ENCODE results near the gene PARD3.

The PARD3 gene

DNA sequence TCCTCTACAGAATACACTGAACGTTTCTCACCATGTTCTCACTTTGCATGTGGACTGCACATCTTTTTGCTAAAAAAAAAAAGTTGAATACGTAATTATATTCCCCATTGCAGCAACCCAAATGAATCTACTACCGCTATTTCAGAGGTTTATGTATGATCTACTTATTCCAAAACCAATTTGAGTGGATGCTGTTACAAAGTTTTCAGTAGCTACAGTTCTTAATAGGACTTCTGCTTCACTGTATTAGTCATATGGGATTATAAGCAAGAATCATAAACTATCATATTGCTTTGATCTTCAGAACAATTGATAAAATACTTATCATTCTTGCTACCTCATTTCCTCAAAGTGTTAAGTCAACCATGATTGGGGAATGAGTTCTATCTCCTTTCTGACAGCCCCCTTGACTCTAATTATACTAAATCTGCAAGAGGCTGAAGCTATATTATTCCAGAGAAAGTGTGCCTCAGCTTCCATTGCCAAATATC lies 257.0 kb downstream of the PARD3 start:
- no peak for DNase-seq

DNA sequence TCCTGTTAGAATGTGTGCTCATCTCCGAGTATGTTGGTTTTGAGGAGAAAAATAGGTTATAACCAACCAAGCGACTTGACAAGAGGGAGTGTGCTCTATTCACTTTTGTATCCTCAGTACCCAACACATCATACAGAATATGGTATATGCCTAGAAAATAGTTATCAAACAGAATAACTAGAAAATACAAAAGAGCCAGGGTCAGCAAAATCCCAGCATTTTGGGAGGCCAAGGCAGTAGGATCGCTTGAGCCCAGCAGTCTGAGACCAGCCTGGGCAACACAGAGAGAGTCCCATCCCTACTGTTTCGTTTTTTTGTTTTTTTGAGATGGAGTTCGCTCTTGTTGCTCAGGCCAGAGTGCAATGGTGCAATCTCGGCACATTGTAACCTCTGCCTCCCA lies 257.9 kb downstream of the PARD3 start:
- DNase-seq, result no peak

DNA sequence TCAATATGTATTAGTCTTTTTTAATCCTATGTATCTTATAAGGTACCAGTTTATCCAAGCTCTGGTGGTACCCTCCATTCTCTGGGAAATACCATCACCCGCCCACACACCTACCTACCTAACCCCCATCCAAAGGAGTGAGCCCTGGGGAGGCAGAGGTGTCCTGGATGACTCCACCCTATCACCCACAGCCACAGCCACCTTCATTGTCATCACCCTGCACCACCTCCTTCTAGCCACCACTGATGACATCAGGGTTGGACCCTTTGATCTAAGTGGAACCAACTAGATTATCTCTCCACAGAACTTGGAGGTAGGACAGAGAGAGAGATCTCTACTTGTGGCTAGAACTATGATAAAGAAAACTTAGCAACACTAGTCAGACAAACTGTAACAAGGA lies 259.4 kb downstream of the PARD3 start:
- no peak for DNase-seq

DNA sequence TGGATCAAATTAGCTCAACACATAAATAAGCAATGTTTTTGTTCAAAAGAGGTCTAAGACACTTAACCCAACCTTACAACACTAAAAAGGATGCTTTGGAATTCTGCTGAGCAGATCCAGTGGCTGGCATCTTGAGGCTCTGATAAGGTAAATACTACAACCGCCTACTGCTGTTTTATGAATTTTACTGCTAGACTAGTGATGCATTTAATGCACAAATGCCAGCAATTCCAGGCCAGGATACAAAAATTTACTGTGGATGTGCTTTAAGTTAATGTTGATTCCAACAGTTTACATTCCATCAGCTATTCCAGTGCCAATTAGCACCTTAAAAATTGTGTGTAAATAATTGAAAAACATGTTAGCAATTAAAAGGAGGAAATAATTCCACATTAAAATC lies 261.3 kb downstream of the PARD3 start:
- no peak for DNase-seq

DNA sequence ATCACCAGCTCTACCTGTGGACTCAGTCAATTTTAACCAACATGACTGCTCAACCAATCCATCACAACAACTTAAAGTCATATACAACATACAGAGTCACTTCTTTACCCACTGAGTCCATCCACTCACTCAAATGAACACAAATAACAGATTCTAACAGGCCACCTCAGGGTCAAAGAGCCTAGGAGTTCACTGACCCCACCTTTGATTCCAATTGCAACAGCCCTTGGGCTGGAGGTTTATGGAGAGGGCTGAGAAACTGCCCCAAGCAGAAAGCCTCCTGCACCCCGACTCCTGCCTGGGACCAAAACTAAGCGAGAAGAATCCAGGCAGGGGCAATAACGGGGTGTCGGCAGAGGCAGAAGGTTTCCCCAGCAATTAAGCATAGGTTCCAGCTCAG lies 263.8 kb downstream of the PARD3 start:
- no peak for DNase-seq

DNA sequence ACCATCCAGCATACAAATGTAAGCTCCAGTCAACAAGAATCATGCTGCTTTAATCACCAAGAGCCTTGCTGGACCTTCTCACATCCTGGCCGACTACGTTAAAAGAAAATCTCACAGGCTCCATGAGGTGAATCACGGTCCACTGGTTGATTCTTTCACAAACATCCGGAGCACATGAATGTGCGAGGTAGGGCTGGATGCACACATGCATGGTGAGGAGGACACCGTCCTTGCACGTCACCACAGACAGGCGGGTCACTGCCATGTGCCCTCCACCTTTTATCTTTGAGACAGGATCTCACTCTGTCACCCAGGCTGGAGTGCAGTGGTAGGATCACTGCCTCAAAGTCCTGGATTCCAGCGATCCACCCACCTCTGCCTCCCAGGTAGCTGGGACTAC lies 265.1 kb downstream of the PARD3 start:
- no peak for DNase-seq

DNA sequence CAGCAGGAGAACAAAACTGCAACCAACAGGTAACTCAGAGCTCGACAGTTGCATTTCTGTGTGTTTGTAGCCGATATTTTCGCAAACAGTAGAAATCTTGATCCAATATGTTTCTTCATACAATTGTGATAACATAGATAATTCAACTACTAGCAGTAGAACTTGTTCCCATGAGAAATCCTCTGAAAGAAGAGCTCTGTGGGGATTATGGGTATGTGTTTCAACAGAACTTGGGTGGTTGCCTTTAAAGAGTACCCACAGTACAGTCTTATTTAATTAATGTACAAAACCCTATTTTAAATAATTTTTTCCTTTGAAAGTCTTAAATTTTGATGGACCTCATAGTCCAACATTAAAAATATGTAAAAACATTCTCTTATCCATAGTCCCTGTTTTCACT lies 266.1 kb downstream of the PARD3 start:
- no peak for DNase-seq

DNA sequence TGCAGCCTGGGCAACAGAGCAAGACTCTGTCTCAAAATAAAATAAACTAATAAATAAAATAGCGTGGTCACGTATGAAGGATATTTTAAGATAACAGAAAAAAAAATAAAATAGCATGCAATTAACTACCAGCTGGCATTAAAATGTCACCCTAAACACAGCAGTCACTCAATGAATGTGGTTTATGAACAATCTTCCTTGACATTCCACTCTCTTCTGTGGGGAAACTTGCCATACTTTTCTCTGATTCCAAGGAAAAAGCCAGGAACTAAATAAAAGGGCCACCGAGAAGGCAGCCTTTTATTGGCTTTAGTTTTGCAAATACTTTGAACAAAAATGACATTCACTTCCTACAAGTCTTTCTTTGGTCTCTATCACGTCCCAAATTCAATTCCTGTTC lies 266.6 kb downstream of the PARD3 start:
- DNase-seq, result no peak

DNA sequence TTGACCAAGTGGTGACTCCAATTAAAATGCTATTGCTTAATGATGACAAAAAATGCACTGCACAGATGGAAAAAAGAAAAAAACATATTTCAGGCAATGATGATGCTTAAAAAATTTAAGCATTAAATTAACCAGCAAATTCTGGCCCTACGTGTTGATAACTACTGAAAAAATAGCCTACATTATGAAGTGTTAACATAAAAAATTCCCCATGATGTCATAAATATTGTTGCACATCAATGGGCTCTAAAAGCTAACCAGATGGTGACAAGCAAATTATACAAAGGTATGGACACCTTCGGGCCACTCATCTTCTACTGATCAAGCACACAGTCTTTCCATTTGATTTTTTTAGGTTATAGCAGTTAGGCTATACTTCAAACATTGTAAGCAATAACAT lies 267.4 kb downstream of the PARD3 start:
- no peak for DNase-seq

DNA sequence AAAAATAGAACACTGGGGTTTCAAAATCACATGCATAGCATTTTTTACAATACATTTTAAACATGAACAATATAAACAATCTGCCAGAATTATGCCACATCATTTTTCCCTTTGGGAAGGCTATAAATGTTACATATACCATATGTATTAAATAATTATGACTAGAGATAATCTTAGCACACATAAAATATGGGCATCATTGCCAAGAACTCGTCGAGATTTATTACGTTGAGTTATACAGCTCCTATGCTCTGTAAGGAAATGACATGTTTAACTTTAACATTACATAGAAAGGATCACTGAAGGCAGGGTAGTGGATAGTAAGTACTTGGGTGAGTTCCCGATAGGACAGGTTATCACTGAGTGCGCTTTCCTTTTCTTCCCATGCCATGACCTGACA lies 267.8 kb downstream of the PARD3 start:
- DNase-seq, result no peak

DNA sequence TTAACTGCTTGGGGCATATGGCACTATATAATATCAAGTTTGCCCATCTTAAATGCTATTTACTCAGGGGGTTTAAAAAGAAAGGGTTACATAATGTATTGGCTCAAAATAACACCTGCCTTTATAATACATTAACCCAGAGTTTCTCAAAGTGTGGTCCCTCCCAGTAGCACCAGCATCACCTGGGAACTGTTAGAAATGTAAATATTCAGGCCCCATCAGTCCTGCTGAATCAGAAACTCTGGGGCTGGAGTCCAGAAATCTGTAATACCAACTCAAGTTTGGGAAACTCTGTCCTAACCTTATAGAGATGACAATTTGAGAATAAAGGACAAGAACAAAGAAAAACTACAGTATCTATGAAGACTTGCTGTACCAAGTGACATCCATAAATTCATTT lies 270.7 kb downstream of the PARD3 start:
- no peak for DNase-seq

DNA sequence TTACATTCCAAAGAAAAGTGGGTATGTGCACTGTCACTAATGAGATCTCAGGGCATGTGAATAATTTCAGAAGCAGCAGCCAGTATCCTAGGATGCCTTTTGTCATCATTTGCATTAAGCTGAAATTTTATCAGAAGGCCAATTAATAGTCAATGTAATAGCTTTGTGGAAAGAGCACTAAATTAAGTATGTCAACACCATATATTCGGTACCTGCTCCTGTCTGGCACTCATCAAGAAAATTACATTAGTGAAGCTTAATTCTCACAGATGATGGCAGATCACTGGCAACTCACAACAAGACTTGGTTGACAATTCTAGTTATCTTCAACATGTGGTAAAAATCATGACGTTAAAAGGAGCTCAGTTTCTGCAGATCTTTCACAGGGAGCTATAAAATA lies 271.4 kb downstream of the PARD3 start:
- DNase-seq, result no peak

DNA sequence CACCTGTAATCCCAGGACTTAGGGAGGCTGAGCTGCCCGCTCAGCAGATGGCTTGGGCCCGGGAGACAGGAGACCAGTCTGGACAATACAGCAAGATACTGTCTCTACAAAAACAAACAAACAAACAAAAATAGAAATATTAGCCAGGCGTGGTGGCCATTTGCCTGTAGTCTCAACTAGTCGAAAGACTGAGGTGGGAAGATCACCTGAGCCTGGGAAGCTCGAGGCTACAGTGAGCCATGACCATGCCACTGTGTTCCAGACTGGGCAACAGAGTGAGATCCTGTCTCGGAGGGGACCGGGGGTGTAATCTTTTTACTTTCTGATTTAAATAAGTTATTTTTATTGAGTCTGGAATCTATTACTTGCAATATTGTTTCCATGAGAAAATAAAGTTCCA lies 274.6 kb downstream of the PARD3 start:
- DNase-seq, result no peak

DNA sequence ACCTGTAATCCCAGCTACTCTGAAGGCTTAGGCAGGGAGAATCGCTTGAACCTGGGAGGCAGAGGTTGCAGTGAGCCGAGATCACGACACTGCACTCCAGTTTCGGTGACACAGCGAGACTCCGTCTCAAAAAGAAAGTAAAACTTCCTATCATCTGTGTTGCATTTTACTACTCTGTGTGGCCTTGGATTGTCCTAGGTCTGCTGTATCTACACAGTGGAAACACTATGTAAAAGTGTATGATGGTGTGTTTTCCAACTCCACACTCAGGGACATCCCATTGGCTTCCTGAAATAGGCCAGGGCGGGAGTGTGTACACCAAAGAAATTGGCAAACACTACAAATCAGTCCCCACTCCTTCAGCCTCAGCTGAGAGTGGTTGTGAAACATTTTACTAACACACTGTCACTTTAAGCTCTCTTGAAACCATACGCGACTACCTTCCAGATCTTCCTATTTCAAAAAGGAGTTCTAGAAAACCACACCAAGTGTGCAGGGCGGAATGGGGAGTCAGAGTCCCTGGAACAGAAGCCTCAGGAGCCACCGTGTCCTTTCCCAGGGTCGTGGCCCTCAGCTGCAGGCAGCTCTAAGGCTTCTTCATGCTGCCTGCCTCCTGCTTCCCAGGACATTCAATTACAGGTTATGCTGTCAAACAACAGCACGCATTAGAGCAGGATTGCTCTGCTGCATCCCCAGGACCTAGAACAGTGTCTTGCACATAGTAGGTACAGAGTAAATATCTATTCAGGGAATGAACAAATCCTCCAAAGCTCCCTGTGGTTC lies 275.4 kb downstream of the PARD3 start:
- DNase-seq, result no peak

DNA sequence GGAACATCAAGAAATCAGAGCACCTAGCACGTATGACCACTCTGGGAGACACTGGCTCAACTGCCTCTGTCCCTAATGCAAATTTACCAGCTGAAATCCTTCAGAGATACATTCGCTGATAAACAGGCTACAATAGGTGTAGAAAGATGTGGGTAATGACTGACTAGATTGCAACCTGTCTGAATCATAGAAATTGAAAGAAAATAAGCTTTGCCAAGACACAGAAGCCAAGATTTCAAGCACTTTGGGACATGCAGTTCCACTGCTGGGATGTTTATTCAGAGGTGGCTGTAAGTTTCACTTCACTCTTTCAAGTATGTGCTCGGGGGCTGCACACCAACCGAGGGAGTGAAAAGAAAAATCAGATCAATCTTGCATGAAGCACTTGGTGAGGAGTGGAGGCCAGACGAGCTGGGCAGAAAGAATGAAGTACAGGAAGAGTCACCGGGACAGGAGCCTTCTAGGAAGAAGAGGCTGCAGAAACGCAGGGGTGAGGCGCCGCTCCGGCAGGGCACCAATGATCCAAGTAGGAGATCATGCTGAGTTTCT lies 276.7 kb downstream of the PARD3 start:
- no peak for DNase-seq

DNA sequence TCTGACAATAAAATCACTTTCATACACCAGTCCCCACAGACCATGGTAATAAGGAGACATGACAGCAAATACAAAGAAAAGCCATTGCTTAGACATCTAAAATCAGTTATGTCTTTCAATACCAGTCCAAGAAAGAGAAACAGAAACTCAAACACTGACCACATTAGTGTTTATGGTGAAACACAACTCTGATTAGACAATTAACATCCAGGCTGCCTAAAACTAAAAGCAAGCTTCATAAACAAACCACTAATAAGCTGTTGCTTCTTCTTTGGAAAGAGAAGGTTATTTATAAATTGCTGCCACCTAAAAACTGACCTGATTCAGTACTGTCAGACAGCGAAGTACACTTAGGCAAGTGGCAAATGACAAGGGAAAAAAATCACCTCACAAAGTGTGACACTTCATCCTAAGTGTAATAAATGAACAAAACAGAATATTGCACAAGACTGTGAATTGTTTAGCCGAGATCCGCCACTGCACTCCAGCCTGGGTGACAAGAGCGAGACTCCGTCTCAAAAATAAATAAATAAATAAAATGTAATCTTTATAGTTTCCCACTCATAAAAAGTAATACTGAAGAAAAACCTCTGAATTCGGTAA lies 277.4 kb downstream of the PARD3 start:
- no peak for DNase-seq

DNA sequence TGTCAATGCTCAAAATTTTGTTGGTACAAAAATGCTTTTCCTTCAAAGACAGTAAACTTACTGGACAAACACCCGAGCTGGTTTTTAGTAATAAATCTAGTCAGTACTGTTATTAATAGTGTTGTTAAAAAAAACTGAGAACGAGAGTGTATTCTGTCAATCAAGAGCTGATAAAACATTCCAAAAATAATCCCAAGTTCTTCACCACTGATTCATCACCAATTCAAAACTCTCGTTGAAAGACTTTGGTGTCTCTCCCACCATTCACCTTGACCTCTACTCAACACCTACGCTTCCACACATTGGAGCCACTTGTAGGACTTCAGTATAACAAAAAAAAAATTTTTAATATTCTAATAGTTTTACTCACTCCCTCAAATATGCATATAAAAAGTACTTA lies 279.2 kb downstream of the PARD3 start:
- no peak for DNase-seq

DNA sequence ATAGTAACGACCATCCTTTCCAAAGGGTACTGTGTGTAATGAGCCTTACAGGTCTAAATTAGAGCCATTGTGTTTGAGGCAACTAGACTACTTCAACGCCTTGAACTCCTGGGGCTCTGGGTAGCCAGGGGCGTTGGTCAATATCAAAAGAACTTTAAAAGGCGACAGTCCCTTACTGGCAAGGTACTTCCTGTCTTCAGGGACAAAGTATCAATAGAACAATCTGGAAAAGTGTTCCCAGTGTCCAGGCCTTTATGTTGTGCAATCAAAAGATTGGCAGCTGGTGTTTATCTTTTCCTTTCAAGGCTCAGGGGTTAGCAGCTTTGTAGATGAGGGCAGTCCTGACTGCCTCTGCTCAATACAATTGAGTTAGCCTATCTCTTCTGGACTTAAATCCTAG lies 284.3 kb downstream of the PARD3 start:
- DNase-seq, result no peak

DNA sequence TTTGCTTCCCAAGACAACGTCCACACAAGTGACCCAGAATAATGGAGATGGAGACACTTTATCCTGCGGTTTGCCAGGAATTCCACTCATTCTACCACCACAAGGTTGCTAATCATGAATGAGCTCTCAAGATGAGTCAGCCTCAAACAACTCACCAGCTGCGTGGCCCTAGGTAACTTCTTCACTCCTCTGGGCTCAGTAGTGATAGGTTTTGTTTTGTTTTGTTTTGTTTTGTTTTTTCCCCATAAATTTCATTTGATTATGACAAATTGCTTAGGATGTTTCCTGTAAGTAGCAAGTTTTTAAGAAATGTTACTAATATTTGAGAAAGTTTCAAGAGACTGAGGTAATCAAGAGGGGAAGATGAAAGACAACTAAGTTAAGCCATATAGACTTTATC lies 286.8 kb downstream of the PARD3 start:
- no peak for DNase-seq

DNA sequence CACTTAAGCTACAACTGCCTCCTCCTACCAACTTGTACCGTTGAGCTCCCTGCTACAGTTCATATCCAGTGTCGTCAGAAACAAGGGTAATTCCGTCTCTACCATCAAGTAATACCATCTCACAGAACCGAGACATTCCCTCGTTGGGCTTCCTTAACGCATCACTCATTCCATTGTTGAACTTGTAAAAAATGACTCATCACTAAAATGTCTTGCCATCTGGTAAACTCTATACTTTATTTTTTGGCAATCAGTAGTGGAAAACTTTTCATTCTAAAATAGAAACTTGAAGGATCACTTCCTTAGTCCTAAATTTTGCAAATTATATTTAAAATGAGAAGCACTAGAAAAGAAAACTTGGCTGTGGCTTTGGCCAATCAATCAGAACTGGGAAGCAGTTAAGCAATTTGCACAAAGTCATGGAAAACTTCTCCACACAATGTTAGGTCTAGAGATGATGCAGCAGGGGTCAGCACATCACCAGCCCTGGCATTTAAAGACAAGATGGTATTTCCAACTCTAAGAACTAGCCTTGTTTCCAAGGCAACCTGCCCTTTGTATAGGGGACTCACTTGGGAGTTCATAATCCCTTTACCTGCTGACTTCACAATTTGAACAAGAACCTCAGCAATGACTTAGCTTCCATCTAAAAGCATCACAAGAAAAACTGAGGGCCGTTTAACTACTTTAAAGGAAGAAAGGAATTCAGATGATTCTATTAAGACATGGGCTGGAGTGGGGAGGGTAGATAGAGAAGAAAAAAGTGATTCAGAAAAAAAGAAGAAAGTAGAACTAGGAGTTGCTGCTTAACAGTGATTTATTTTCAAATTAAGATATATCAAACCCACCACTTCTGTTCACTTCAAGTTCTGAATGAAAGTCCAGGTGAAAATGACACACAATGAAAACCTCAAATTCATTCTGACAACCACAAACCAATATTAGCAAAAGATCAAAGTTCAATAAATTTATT lies 288.1 kb downstream of the PARD3 start:
- DNase-seq, result no peak

DNA sequence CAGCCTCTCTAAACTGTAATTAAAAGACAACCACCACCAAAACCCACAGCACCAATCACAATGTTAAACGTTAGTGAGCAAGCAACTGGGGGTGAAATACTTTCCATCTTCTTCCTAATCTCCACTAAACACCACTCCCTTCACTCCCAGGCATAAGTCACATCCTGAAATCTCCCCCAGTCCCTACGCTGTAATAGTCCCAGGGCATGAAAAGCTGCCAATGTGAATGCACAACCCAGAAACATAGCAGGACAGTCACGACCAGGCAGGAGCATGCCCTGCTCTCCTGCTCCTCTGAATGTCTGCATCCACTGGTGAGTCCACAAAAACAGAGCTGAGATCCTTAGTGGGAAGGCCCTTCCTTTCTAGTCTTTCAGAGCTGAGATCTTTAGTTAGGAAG lies 288.9 kb downstream of the PARD3 start:
- DNase-seq, result no peak

DNA sequence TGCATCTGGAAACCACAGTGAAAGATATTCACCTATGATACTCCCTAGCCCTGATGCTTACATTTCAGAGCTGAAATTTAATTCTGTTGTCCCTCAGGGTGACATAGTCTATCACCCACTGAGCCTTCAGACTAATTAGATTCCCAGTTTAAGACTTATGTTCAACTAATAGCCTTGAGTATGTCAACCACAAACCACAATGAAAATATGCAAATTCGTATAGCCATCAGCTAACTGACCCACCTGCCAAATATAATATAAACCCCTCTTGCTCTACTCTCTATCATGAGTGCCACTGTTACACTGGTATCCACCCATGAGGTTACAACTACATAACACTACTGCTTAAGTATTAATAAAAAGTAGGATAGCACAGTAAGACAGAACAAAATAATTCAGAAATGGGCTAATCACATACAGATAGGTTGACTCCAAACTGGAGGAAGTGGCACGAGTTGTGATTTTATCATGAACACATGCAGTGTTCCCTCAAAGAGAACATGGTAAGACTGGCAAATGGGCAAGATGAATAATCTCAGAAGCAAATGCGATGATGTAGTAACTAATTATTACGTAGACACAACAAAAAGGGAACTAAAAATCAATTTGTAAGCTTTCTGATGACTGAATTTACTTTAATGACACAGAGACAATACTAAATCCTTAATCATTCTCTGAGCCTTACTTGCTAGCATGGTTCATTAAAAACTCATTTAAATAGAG lies 290.6 kb downstream of the PARD3 start:
- no peak for DNase-seq
